Stimulated activated CD8-positive, alpha-beta memory T cell treated with anti-CD3 and anti-CD28 coated beads, Interleukin-7, amount 100 ng/mL, for 4 hours (primary cell): ENCODE measurements around the gene SLFN12L.
"Not testable (repeated sequence)": the region's sequence is repeated elsewhere in the genome, so short reads cannot be mapped to it uniquely, and the experiment has no call there.

Source experiments
- DNase-seq, 2 donors: peaks; one replicate each; pipeline ENCODE4 v3.0.0-alpha.2; 2020; ENCODE audit warnings: low read depth in 2 of 2

SLFN12L gene

DNA sequence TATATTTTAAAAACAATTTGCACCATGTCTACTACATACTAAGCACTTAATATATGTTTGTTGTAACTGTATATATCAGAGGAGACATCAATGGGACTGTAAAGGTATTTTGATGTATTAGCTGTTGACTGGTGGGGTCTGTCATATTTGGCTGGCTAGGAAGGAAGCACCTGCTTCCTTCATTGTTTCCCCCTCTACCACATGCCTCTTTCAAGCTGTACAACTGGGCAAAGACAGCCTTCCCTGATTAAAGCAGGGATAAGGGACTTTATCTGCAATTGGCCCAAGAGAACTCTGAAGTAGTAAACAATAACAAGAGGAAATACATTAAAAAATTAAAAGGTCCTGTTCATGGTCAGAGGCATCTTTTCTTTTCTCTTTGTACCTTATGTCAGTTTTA lies 5.5 kb upstream of the SLFN12L start:
- no peak for DNase-seq

DNA sequence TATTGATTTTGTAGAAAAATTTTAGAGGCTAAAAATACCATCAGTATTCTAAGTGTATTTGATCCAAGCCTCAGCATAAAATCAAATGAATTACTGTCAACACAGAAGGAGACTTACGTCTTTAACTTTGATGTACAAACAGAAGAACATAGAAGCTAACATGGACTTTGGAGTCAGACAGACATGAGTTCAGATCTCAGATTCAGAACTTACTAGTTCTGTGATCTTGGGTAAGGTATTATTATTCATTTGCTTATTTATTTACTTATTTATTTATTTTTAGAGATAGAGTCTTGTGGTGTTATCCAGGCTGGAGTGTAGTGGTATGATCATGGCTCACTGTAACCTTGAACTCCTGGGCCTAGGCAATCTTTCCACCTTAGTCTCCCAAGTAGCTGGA lies 4.0 kb upstream of the SLFN12L start:
- no peak for DNase-seq

DNA sequence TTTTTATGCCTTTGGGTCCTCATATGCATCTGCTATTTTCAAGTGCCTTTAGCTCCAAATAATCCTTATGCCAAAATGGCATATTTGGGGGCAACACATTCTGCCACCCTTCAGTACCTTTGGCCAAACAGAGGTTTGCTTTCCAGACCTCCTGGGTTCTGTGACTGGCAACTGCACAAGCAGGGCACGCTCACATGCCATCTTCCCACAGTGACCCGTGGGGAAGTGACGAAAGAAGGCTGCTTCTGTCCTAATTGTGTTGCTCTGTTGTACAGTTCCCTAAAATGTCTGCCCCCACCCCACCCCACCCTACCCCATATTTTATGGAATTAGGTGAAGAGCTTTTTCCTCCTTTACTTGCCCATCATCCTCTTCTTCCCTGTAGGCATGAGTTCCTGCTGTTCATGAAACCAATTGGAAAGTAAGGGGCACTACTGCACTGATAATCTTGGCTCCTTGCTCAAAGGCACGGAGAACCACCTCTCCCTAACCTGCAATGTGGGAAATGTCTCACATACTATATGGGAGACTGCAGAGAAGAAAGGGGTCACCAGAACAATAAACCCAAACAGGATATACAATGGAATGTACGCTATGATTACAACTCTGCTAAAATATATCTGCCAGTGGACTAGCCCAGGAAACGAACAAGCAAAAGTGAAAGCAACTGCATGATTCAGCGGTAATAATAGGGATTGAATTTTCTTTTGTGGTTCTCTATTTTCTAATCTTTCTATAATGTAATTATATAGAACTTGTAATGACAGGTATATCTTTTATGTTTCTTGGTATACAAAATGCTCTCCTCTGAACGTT lies 3.3 kb upstream of the SLFN12L start:
- no peak for DNase-seq

DNA sequence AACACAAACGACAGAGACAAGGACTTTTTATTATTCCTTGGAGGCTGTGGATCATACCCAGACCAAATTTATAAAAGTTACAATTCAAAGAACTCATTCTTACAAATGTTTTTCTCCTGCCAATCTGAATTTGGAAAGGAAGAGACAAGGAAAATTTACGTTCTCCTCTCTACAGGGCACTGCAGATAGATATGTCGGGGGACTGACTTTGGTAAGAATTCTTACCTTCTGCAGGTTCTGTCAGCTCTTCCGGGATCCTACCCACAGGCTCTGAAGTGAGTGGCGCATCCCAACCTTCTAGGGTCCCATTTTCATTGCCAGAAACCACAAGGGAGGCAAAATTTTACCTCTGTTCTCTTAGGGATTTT lies 2.2 kb upstream of the SLFN12L start:
- DNase-seq: no peak

DNA sequence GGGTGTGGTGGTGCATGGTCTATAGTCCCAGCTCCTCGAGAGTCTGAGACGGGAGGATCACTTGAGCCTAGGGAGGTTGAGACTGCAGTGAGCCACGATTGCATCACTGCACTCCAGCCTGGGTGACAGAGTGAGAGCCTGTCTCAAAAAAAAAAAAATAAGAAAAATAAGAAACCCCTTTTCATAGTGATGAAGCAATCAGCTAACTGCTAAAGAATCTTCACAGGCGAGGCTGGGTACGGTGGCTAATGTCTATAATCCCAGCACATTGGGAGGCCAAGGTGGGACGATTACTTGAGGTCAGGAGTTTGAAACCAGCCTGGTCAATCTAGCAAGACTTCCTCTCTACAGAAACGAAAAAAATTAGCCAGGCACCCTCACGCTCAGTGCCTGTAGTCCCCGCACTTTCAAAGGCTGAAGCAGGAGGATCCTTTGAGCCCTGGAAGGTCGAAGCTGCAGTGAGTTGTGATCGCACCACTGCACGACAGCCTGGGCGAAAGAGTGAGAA lies 760 bp downstream of the SLFN12L start:
- DNase-seq: no peak

DNA sequence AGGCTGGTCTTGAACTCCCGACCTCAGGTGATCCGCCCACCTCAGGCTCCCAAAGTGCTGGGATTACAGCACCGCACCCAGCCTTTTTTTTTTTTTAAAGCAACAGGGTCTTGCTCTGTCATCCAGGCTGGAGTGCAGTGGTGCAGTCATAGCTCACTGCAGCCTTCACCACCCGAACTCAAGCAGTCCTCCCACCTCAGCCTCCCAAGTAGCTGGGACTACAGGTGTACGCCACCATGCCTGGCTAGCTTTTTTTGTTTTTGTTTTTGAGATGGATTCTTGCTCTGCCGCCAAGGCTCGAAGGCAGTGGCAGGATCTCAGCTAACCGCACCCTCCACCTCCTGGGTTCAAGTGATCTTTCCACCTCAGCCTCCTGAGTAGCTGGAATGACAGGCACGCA lies 2.1 kb downstream of the SLFN12L start:
- DNase-seq: not testable (repeated sequence)

DNA sequence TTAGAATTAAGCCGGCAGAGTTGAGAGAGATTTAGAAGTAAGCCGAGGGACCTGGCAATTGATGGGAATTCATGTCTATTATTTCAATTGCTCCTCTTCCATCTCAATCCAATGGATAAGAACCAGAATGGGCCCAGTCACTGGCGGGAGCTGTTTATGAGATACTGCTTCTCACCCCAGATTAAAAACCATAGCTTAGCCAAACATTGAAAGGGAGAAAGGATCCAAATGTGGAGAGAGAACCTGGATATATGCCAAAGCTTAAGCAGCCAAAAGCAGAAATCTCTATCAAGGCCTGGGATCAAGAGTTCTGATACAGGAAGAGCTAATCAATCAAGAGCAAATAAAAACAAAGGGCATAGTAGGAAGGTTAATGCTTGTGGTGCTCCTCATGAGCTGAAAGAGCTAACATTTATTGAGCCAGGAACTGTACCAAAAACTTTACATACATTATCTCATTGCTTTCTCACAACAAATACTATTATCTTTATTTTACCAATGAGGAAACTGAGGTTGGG lies 2.8 kb downstream of the SLFN12L start:
- DNase-seq: no peak

DNA sequence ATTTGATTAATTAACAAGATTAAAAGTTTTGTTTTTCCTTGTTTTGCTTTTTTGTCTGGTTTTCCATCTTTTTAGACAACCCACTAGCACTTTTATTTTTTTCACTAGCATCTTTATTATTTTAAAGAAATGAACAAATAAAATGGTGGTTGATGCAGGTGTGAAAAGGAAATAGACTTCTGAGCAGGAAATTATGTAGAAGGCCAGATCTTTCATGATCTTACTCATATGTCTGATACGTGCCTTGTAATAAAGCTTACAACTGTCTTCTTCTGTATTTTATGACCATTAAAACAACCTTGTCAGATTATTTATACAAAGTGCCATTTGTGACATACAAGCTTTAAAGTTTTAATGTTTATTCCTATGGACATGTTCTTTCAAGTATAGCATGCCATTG lies 6.3 kb downstream of the SLFN12L start:
- DNase-seq: no peak

DNA sequence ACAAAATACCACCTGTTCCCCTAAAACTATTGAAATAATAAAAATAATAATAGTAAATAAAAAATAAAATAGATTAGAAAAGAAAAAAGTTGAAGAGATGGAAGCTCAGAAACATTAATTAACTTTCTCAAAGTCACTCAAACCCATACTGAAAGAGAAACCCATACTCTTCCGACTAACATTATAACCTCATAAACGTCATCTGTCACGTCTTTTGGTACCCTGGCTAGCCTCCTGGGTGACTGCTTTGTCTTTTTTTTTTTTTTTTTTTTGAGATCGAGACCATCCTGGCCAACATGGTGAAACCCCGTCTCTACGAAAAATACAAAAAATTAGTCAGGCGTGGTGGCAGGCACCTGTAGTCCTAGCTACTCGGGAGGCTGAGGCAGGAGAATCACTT lies 7.6 kb downstream of the SLFN12L start:
- DNase-seq: no peak

DNA sequence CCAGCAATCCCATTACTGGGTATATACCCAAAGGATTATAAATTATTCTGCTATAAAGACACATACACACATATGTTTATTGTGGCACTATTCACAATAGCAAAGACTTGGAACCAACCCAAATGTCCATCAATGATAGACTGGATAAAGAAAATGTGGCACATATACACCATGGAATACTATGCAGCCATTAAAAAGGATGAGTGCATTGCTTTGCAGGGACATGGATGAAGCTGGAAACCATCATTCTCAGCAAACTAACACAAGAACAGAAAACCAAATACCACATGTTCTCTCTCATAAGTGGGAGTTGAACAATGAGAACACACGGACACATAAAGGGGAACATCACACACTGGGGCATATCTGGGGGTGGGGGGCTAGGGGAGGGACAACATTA lies 8.2 kb downstream of the SLFN12L start:
- not testable (repeated sequence) for DNase-seq

DNA sequence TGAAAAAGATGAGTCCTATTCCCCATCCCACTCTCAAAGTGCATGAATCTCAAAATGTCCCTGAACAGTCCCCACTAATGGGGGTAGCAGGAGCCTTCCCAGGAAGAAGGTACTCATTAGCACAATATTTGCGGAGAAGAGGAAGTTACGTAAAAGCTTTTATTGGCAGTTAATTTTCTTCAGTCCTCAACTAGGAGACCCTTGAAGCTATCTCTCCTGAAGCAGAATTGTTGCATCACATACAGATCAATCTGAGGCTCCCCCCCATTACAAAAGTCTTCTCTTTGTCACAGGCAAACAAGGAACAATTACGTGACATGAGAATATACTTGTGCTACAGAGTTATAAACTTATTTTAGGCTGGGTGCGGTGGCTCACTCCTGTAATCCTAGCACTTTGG lies 14.2 kb downstream of the SLFN12L start:
- no peak for DNase-seq

DNA sequence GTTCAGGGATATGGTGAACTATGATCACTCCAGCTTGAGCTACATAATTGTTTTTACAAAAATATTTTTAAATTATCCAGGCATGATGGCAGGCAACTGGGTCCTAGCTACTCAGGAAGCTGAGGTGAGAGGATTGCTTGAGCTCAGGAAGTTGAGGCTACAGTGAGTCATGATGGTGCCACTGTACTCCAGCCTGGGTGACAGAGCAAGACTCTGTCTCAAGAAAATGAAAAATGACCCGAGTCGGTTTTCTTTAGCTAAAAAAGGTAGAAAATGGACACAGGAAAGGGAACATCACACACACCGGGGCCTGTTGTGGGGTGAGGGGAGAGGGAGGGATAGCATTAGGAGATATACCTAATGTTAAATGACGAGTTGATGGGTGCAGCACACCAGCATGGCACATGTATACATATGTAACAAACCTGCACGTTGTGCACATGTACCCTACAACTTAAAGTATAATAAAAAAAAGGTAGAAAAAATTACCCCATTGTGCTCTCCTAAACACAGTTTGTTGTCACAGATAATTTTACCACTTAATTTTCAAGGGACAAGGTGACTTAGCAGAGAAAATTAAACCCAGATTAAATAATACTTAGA lies 15.7 kb downstream of the SLFN12L start:
- DNase-seq: peak; percentile 34 to 39

DNA sequence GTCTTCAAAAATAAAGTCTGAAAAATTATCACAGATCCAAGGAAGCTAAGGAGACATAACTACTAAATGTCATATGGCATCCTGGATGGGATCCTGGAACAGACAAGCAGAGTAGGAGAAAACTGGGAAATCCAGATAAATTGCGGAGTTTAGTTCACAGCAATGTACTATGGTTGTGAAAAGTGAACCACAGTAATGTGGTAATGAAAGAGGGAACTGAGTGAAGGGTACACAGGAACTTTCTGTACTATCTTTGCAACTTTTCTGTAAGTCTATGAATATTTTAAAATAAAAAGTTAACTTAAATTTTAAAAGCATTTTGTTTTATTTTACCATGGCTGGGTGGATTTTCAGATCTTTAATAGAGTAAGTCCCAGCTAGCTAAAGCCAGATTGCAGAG lies 16.3 kb downstream of the SLFN12L start:
- no peak for DNase-seq

DNA sequence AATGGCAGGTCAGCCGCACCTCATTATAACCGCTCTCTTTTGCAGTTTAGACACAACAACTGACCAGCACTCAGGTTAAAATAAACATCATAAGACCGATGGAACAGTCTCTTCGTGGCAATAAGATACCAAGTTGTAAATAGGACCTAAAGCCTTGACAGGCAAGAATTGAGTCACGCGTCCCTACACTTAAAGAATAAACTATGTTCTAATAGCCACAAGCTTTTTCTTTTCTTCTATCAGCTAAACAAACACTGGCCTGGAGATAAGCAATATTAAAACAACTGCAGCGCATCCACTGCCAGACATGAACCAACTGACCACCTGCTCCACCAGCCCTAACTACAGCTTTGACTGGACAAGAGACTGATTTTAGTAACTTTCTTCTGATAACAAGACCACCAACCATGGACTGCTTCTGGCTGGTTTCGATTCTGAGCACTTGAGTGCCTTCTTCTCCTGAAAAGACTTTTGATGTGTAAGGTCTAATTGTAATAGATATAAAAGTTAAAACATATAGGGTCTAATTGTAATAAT lies 17.5 kb downstream of the SLFN12L start:
- no peak for DNase-seq

DNA sequence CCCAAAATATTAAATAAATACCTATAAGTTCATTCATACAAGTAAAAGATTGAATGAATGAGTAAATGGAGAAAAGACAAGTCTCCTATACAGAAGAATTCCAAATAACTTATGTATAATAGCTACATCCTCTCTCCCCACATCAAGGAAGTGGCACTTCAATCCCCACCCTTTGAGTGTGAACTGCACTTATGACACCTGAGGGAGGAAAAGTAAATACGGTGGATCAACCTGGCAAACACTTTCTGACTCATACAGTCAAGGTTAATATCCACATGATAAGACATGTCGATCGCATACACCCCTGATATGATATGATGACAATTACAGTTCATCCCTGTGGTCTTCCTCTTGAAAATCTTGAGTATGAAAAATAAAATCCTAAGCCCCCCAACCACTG lies 18.0 kb downstream of the SLFN12L start:
- DNase-seq: no peak

DNA sequence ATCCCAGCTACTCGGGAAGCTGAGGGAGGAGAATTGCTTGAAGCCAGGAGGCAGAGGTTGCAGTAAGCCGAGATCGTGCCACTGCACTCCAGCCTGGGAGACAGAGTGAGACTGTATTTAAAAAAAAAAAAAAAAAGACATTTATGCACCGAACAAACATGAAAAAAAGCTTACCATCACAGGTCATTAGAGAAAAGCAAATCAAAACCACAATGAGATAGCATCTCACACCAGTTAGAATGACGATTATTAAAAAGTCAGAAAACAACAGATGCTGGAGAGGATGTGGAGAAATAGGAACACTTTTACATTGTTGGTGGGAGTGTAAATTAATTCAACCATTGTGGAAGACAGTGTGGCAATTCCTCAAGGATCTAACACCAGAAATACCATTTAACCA lies 19.0 kb downstream of the SLFN12L start:
- DNase-seq: not testable (repeated sequence)

DNA sequence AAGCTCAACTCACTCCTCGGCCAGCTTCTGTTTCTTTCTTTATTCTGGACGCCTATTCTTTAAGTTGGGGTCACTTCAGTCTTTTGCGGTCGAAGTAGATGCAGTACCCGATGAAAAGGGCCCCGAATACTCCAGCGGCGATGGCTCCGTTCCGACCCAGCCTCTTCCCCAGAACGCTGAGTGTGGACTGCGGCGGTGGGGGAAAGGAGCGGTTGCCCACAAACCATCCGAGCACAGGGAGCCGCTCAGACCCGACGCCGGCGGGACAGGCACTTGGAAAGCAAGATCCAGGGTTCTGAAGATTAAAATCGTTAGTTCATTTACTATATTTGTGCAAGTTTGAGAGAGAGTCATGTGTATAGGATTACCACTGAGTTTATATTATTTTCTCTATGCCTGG lies 22.5 kb downstream of the SLFN12L start:
- no peak for DNase-seq

DNA sequence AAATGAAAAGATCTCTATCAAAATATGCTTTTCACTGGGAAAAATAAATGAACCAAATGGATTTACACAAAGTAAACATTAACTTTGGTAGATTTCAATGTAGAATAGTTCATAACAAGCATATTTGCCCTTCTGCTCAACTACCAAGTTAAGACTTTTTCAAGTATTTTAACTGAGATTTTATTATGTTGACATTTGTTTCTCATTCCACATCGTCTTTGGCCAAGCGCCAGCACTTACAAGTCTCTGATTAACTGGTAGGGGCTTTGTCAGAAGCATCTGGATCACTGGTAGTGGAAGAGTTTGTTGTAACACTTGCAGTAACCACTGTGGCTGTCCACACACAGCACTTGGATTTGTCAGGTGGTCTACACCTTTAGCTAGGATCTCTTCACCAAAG lies 22.9 kb downstream of the SLFN12L start:
- no peak for DNase-seq

DNA sequence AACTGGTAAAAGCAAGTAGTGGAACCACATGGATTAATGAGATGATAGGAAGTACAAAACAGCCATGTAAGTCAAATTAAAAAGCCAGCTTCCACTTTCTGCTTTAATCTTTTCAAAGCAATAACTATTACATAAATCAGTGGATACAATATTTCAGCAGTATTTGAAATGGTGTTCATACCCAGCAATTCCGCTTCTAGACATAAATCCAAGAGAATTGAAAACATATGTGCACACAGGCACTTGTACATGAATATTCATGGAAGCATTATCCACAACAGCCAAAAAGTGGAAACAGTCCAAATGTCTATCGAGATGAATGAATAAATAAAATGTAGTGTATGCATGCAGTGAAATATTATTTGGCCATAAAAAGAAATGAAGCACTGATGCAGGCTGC lies 27.4 kb downstream of the SLFN12L start:
- no peak for DNase-seq

DNA sequence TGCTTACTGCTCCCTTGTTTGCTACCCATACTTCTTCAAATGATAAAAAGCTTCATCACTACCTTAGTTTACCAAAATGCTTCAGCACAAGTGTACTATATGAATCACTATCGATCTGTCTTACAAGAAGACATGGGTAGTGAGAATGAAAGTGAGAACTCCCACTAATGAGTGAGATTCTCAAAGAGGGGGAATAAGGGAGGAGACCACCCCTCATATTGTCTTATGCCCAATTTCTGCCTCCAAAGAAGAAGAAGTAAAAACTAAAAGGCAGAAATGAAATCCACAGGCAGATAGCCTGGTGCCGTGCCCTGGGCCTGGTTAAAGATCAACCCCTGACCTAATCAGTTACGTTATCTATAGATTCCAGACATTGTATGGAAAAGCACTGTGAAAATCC lies 29.8 kb downstream of the SLFN12L start:
- not testable (repeated sequence) for DNase-seq

DNA sequence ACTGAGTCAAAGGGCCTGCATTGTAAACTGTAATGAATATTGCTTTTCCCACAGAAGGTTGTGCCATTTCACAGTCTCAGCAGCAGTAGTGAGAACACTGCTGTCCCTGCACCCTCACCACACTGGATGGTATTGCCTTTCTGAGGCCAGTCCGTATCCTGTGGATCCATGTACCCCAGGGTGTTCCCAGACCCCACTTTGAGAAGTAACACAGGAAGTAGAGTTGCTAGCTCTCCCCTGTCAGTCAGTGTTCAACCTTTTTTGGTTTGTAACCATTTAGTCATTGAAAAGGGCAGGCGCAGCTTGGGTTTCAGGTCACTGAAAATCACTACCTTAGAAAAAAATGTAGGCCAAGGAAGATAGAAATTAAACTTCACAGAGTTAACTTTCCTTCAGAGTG lies 37.9 kb downstream of the SLFN12L start:
- no peak for DNase-seq

DNA sequence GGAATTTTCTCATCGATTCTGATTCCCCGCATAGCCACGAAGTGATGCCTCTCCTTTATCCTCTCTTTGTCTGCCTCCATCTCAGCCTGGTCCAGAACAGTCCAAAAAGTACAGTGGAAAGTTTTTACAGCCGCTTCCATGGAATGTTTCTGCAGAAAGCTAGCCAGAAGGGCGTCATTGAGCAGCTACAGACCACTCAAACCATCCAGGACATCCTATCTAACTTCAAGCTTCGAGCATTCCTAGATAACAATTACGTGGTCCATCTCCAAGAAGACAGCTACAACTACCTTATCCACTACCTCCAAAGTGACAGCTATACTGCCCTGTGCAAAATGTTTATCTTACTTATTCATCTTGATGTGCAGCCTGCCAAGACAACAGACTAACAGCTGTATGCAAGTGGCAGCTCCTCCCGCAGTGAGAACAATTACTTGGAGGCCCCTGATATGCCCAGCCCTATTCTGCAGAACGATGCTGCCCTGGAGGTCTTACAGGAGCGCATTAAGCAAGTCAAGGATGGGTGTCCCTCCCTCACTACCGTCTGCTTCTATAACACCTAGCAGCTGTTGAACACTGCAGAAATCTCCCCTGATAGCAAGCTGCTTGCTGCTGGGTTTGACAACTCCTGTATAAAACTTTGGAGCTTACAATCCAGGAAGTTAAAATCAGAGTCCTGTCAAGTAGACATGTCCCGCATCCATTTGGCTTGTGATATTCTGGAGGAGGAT lies 38.9 kb downstream of the SLFN12L start:
- no peak for DNase-seq
